Measurements from ENCODE around the gene ARHGEF4.

The ARHGEF4 gene

GRCh38 chr2:130930740-130931659 lies 94.3 kb downstream of the ARHGEF4 start:
- no peak for DNase-seq

DNA sequence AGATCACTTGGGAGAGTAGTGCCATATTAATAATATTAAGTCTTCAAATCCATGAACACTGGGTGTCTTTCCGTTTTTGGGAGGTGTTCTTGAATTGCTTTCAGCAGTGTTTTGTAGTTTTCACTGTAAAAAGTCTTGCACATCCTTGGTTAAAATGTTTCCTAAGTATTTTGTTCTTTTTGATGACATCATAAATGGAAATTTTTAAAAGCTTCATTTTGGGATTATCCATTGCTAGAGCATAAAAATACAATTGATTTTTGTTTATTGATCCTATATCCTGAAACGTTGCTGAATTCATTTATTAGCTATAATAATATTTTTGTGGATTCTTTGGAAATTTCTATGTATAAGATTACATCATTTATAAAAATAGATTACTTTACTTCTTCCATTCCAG lies 96.8 kb downstream of the ARHGEF4 start:
- no peak for DNase-seq

DNA sequence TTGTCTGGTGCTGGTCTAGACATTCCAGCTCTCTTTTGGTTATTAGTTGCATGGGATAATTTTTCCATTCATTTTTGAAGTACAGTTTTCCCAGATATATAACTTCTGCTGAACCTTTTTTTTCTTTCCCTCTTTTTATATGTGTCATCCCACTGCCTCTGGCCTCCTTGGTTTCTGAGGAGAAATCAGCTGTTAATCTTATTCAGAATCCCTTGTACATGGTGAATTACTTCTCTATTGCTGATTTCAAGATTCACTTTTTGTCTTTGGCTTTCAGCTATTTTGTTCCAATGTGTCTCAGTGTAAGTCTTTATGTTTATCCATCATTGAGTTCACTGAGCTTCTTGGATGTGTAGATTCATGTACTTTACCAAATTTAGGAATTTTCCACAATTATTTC lies 99.7 kb downstream of the ARHGEF4 start:
- DNase-seq = no peak

DNA sequence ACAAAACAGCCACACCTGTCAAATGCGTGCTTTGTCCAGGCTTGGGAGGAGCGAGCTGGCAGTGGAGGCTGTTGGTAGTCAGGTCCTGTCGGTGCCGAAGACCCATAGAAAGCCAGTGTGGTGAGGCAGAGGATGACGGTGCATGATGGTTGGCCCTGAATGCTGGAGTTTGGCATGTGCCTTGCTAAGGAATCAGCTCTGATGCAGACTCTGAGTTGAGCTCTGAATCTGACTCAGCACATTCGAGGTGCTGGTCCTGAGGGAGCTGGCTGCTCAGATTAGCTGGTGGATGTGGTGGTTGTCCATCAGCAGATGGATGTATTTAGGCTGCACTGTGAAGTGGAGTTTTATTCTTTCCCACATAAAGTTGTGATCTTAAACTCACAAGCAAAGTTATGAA lies 111.3 kb downstream of the ARHGEF4 start:
- no peak for DNase-seq

DNA sequence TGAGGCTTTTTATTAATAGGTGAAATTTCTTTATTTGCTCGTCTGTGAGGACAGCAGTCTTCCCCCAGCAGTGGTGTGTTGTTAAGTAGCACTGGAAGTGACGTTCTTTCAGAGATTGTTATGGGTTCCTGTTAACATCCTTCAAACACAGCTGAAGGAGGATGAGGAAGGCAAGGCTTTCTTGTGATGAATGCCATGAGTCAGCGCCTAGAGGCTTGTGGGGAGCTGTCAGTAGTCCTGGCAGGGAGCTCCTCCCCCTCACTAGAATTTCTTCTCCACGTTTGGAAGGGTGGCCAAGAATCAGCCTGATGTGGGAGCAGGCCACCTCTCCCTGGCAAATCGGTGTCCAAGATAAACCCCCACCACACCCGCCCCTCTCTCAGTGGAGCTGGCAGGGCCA lies 113.2 kb downstream of the ARHGEF4 start:
- DNase-seq = no peak

DNA sequence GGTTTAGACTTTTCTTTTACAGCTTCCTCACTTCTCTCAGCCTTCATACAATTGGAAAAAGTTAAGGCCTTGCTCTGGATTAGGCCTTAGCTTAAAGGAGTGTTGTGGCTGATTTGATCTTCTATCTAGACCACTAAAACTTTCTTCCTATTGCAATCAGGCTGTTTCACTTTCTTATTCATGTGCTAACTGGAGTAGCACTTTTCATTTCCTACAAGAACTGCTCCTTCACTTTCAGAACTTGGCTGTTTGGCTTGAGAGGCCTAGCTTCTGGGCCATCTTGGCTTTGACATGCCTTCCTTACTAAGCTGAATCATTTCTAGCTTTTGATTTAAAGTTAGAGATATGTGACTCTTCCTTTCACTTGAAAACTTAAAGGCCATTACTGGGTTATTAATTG lies 114.3 kb downstream of the ARHGEF4 start:
- DNase-seq = no peak

DNA sequence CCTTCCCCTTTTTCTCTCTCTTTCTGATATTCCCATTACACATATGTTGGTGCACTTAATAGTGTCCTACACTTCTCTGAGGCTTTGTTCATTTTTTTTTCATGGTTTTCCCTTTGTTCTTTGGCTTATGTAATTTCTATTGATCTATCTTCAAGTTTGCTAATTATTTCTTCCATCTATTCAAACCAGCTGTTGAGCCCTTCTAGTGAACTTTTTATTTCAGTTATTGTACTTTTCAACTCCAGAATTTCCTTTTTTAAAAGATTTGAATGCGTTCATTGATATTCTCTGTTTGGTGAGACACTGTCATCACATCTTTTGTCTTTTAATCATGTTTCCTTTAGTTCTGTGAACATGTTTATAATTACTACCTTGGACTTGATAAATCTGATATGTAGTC lies 118.2 kb downstream of the ARHGEF4 start:
- DNase-seq = no peak

DNA sequence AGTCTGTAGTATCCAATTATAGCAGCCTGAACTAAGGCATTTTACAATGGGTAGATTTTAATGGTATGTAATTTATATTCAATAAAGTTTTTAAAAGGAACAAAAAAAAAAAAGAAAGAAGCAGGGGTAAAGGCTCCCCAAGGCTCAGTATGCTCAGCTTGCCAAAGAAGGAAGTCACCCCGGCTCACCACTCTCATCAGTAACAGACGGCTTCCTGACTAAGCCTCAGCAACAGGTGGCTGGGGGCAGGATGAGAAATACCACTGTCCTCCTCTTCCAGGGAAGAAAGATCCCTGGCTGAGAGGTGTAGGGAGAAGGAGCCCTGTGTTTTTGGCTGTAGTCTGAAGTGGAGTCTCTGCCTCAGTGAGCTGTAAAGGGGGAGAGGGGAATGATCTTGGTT lies 121.2 kb downstream of the ARHGEF4 start:
- no peak for DNase-seq

GRCh38 chr2:130963196-130963848 lies 126.6 kb downstream of the ARHGEF4 start:
- DNase-seq = no peak

DNA sequence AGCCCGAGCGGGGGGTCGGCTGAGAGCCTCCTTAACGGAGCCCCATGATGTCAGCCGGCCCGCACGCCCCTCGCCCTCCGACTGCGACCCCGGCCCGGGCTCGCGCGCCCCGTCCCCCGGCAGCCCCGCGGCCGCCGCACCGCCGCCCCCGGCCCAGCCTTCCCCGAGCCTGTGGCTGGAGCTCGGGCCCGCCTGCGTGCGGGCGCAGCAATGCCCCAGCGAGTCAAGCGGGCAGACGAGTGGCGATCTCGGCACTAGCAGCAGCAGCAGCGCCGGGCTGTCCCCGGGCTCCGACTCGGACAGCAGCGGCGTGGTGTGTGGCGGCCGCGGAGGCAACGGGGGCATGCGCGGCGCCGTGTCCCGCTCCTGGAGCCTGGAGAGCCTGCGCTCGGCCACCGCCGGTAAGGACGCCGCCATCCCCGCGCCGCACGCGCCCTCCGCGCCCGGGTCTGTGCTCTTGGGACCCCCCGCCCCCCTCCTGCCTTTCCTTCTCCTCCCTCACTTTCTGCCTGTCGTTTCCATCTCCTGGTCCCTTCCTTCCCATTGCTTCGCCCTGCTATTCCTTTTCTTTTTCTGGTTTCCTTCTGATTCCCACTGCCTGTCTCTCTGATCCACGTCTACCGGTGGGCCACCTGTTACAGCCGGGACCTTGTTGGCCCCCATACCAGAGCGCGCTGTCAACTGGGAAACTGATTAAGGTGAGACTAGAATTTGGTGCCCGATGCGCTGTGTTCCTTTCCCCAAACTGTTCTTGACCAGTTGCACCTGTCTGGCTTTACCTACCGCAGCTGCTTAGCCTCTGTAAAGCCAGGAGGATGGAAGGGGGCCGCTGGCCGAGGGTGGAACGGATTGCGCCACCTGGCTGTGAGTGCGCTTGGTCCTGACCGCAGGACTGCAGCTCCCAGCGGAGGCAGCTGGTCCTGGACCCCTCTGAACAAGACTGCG lies 127.4 kb downstream of the ARHGEF4 start:
- DNase-seq = no peak

DNA sequence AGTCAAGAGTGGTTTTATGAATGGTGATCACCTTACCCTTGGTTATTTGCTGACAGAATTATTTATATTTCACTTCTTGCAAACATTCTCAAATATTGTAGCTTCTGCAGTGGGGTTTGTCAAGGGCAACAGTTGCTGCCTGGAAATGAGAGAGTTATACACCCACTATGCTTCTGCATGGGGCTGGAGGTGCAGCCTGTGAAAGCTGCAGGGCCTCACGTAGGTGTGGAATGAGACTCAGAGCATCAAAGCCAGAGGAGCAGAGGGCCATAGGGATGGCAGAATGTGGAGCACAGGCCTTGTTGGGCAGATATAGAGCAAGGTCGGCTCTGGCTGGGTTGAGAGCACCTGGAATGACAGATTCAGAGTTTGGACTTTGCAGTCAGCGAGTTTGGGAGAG lies 128.2 kb downstream of the ARHGEF4 start:
- DNase-seq = no peak

DNA sequence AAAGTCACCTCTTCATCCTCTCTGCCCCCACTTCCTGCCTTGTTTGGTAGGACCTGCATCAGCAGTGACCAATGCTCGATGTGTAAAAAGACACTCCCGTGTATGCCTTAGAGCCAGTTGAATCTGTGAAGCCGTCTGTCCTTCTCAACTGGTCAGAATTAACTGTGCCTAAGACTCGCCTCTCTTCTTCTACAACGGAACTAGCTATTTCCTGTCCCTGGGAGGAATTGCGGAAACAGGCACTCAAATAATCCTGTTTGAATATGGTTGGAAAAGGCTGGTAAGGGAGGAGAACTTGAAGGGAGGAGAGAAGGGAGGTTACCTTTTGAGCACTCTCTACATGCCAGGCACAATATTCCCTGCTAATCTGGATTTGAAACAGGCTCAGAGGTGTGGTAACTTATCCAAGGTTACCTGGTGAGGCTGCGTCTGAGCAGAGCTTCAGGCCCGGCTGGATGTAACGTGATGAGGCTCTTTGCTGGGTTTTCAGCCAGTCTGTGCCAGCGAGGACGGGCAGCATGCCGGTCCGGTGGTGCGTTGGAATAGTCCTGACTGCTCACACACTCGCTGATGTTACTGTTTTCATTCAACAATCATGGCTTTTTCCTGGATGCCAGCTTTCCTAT lies 129.5 kb downstream of the ARHGEF4 start:
- DNase-seq = no peak

- no peak for DNase-seq
These were observed 130.2 kb downstream of the ARHGEF4 start for GRCh38 chr2:130966775-130967490.

DNA sequence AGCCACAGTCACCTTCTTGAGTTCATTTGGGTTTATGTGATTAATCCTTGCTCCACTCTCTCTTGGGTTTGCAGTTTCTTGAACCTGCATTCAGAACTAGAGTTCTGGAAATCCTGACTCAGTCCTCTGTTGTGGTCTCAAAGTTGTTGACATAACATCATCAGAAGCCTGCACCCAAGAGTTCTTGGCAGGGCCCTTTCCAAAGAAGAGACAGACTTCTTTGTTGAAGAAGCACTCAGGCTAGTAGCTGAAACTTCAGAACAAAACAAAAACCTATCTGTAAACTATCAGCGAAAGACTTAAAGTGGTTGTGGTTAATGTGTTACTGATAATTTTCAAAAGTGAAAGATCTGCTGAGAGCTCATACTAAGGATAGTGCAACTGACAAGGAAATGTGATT lies 135.7 kb downstream of the ARHGEF4 start:
- DNase-seq = no peak

DNA sequence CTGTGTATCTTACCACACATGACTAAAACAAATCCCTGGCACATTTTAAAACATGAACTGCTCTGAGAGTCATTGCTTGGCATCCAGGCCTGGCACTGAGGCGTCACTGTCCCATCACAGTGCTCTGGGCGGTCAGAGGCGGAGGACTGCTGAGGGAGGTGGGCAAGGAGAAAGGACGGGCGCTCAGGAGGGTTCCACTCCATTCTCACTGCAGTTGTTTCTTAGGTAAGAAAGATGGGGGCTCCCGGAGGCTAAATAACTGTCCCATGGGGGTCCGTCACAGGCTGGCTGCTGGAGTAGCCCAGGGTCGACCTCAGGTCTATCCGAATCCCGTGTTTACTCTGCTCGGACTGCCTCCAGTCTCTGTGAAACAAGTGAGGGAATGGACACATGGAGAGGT lies 139.0 kb downstream of the ARHGEF4 start:
- DNase-seq = no peak

DNA sequence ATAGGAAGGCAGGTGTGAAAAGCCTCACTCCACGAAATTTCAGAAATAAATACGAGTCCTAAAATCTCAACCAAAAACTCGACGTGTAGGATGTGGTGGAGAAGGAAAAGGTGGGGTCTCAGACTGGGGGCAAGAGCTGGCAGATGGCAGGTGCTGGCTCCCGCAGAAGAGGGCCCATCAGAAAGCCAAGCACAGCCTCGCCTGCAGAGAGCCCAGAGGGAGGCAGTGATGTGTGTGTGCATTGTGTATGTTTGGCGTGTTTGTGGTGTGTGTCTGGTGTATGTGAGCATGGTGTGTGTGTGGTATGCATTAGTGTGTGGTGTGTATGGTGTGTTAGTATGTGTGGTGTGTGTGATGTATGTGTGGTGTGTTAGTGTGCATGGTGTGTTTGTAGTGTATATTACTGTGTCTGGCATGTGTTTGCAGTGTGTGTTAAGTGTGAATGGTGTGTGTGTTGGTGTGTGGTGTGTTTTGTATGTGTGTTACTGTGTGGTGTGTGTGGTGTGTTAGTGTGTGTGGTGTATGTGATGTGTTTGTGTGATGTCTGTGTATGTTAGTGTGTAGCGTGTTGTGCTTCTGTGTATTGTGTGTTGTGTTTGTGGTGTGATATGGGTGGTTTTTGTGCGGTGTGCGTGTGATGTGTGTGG lies 140.0 kb downstream of the ARHGEF4 start:
- DNase-seq = no peak

DNA sequence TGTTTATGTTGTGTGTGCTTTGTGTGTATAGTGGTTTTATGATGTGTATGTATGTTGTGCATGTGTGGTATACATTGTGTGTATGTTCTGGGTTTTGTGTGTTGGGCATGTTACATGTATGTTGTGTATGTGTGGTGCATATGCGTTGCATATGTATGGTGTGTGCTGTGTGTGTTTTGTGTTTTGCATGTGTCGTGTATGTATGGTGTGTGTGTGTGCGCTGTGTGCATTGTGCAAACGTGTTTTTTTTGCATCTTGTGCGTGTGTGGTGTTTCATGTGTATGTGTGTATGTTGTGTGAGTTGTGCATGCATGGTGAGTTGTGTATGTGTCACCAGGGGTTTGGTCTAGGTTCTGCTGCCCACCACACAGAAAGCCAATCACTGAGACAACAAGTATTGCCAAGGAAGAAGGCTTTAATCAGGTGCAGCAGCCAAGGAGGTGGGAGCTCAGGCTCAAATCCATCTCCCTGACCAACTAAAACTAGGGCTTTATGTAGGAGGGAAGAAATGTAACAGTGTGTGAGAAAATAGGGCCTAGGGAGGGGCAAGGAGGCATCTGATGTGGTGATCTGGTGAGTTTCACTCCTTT lies 140.8 kb downstream of the ARHGEF4 start:
- no peak for DNase-seq

- DNase-seq = no peak
These were observed 145.0 kb downstream of the ARHGEF4 start for GRCh38 chr2:130981667-130982066.

DNA sequence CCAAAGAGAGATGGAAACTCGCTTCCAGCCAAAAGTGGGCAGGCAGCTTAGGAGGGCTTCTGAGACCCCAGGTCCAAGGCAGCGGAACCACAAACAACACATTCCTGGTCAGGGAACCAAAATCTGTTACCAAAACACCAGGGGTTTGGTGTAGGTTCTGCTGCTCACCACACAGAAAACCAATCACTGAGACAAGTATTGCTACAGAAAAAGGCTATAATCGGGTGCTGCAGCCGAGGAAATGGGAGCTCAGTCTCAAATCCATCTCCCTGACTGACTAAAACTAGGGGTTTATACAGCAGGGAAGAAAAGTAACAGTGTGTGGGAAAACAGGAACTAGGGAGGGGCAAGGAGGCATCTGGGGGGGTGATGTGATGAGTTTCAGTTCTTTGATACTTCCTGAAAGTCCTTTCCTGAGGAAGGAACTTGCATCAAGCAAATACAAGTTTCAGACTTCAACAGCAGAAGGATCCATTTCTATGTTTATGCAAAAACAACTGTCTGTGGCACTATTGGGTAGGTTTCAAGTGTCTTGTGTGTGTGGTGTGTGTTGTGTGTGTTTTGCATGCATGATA lies 148.6 kb downstream of the ARHGEF4 start:
- DNase-seq = no peak

GRCh38 chr2:130985831-130986649 lies 149.3 kb downstream of the ARHGEF4 start:
- DNase-seq = no peak

Data from NCI-H2107 (cell line).